GM19023 (cell line): ENCODE results near the gene INTS11.

Source experiments
- ATAC-seq: cut with Tn5 transposase; IDR thresholded peaks from one replicate; pipeline ENCODE4 v1.9.1; 2021; ENCODE audit warnings: mild to moderate bottlenecking, moderate library complexity; ENCODE audit not compliant: unreplicated experiment

INTS11 gene

GRCh38 chr1:1358433-1359271 is 34.2 kb upstream of the INTS11 start, which contains the start of gene MXRA8:
TSS of gene MXRA8 (minus strand) at chr1:1358555. CDS start at chr1:1358504, 51 bp downstream.
- ATAC-seq: no peak

DNA sequence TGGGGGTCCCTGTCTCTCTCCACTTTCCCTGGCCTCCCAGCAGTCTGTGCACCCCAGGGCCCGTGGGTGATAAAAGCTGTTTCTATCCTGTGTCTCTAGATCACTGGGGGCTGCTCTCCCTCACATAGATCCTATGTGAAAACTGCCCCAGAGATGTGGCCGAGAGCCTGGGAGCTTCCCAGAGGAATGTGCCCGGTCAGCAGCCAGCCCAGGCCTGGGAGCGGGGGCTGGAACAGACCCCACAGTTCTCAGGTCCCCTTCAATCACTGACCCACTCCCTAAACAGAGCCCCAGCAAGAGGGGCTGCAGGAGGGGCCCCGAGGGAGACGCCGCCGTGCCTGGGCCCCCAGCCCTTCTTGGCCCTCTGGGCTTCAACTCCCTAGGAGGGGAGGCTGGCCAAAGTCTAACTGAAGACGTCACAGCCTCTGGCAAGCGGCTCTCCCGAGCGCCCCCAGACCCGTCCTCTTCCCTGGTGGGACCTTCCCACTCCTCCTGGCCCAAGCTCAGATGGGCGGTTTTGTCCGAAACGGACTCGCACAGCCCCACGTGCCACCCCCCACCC is 33.5 kb upstream of the INTS11 start:
- ATAC-seq: no peak

- ATAC-seq: no peak
Observed at GRCh38 chr1:1356796-1357401, 32.4 kb upstream of the INTS11 start.

- no peak for ATAC-seq
Observed at GRCh38 chr1:1356166-1356795, 31.8 kb upstream of the INTS11 start.

GRCh38 chr1:1355416-1355815 is 31.0 kb upstream of the INTS11 start:
- ATAC-seq: no peak

- no peak for ATAC-seq
Observed at GRCh38 chr1:1354271-1355247, 30.1 kb upstream of the INTS11 start.

- ATAC-seq: no peak
Observed at GRCh38 chr1:1353389-1354151, 29.1 kb upstream of the INTS11 start.

DNA sequence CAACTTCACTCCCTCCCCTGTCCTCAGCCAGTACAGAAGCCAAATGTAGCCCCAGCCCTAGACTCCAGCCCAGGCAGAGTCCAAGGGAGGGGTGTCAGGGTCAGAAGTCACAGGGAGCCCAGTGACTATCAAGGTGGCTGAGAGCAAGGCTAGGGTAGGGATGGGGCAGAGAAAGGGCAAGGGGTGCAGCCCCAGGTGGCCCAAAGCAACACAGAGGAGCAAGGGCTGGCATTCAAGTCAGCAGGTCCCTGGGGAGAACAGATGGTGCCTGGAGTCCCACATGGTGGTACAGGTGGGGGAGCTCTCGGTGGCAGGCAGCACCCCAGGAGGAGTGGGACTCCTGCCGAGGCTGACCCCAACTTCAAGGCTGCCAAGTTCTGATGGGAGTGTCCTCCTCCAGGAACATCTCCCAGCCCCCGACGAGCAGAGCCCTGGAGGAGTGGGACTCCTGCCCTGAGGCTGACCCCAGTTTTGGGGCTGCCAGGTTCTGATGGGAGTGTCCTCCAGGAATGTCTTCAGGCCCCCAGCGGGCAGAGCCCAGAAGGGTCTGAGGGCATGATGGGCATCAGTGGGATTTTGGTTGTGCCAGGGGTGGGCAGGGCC is 28.4 kb upstream of the INTS11 start:
- ATAC-seq: no peak

- ATAC-seq: no peak
Observed at GRCh38 chr1:1351511-1352427, 27.3 kb upstream of the INTS11 start.

DNA sequence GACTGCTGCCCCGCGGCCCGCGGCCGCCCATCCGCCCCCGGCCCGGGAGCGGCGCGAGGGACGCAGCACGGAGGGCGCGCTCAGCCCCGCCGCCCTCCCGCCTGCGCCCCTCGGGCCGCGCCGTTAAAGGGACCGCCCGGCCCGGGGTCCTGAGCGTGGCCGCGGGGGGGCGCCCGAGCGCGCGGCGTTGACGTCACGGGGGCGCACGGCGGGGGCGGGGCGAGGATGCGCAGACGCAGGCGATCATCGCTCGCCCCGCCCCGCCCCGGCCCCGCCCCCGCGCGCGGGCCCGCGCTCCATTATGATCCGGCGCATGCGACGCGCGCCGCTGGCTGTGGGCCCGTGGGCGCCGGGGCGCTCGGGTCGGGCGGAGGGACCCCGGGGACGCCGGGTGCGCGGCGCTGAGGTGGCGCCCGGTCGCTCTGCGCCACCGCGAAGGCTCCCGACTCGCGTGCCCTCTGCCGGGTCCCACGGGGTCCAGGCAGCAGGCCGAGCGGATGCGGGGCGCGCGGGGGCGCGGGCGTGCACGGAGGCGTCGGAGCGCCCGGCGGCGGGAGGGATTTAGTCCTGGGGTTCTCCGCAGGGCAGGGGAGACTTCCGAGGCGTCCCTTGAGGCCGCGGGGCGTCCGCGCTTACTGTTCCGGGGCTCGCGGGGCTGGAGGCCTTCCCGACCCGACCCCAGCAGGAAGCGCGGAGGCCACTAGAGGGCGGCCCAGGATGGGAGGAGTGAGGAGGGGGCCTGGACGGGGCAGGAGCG is 25.0 kb upstream of the INTS11 start, which contains the start of gene DVL1:
Gene DVL1, minus strand, starts transcription at position 163 of the 757 bp plus-strand sequence. CDS start 353 bp downstream, outside the sequence.
- peak; percentile 62 for ATAC-seq

DNA sequence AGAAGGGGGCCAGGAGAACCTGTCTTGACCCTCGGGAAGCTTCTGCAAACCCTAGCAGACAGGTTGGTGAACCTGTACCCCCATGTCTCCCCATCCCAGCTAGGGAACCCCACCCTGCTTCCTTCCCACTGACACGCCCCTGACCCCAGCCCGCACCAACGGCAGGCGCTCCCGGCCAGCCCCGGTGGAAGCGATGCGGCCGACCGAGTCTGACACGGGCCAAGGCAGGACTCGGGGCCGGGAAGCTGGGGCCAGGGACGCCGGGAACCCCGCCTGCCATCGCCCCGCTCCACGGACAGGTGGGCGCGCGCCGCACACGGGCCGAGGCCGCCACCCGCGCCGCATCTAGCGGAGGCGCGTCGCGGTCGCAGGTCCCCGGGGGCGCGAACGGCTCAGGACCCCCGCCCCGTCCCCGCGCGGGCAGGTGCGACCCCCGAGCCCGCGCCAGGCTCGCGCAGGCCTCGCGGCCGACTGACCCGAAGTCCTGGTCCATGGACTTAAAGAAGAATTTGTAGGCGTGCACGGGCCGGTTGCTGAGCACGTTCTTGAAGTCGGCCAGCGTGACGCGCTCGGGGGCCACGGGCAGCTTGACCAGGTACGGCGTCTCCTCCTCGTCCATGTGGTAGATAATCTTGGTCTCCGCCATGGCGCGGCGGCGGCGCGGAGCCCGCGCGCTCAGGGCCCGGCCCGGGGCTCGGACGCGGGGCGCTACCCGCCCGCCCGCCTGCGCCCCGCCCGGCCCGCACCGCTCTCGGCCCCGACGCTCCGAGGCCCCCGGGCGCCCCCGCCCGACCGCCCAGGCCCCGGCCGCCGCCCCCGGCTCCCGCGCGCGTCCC is 24.2 kb upstream of the INTS11 start:
- peak; percentile 22 for ATAC-seq

DNA sequence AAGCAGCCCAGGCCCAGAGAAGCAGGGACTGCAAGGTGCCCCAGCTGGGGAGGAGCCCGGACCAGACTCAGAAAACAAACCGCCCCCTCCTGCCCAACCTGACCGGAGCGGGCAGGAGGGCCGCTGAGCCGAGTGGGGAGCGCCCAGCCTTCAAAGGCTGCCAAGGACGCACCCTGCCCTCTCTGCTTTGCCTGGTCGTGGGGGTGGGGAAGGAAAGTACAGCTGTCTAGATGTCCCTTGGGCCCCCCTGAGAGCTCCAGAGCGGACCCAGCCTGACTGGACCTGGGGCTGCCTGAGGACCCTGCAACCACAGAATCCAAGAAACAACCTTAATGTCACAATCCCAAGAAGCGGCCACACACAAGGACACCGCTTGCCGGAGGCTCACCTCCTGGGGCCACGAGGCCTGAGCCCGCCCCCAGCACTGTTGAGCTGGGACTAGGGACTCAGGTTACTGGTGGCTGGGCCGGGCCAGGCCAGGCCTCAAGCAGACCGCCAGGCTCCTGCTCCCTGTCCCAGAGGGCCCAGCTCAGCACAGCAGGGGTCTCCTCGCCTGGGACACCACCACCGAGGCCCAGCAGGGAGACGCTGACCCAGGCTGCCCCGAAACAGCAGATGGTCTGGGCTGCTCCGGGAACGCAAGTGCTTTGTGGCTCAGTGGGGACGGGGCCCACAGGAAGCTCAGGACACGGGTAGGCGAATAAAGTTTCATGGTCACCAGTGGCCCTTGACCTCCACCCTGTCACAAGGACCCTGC is 23.4 kb upstream of the INTS11 start:
- no peak for ATAC-seq

GRCh38 chr1:1347026-1347595 is 22.7 kb upstream of the INTS11 start:
- no peak for ATAC-seq

DNA sequence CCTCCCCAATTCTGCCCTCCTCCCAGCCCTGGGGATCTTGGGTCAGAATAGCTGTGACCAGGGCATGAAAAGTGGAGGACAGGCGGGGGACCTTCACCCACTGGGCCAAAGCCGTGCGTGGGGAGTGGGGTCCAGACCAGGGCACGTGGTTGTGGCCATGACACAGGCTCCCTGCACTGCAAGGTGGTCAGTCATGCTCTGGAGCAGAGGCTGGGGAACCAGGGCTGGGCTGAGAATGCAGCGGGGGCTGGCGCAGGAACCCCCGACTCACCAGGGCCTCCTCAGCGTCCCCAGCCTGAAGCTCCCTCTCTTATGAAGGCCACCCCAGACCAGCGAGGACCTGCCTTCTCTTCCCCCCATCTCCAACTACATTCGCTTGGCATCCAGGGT is 22.0 kb upstream of the INTS11 start:
- ATAC-seq: no peak

GRCh38 chr1:1345860-1346500 is 21.5 kb upstream of the INTS11 start:
- no peak for ATAC-seq
